ENCODE results near the gene DACT1.
"Not testable (repeated sequence)": the region's sequence is repeated elsewhere in the genome, so short reads cannot be mapped to it uniquely, and the experiment has no call there.

Gene DACT1, protein sequence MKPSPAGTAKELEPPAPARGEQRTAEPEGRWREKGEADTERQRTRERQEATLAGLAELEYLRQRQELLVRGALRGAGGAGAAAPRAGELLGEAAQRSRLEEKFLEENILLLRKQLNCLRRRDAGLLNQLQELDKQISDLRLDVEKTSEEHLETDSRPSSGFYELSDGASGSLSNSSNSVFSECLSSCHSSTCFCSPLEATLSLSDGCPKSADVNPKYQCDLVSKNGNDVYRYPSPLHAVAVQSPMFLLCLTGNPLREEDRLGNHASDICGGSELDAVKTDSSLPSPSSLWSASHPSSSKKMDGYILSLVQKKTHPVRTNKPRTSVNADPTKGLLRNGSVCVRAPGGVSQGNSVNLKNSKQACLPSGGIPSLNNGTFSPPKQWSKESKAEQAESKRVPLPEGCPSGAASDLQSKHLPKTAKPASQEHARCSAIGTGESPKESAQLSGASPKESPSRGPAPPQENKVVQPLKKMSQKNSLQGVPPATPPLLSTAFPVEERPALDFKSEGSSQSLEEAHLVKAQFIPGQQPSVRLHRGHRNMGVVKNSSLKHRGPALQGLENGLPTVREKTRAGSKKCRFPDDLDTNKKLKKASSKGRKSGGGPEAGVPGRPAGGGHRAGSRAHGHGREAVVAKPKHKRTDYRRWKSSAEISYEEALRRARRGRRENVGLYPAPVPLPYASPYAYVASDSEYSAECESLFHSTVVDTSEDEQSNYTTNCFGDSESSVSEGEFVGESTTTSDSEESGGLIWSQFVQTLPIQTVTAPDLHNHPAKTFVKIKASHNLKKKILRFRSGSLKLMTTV

DNA sequence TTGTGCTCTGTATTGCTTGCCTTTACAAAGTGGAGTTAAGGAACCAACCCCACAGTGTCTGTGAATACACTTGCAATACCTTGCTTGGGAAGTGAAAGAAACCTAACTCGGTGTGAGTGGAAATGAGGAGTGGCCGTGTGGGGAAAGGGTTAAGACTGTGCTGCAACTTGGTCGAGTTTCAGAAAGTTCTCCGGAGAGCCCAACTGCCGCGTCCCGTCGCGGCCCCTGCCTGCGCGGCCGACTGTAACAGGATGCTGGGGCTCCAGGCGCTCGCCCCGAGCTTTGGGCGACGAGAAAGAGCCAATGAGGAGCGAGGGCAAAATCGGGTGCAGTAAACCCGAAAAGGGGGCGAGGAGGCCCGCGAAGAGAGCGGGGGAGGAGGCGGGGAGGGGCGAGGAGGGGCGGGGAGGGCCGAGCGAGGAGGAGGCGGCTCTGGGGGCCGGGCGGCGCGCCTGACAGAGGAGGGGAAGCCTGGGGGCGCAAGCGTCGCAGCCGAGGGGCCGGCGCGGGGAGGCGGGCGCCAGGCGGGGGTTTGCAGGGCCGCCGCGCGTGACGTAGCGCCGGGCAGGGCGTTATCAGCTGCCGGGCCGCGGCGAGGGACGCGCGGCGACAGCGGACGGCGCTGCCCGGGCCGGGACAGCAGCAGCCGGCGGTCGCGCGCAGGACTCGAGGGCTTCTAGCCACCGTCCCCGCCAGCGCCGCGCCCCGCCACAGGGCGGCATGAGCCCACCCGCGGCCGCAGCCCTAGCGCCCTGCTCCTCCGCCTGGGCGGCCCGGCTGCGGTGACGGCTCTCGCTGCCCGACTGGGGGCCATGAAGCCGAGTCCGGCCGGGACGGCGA lies at the start of gene DACT1:
Gene DACT1 (plus strand): TSS at position 572 of the 840 bp plus-strand sequence. CDS start 241 bp downstream, at position 813.
- DNase-seq, result peak; percentile 32 to 73 (median 50)

DNA sequence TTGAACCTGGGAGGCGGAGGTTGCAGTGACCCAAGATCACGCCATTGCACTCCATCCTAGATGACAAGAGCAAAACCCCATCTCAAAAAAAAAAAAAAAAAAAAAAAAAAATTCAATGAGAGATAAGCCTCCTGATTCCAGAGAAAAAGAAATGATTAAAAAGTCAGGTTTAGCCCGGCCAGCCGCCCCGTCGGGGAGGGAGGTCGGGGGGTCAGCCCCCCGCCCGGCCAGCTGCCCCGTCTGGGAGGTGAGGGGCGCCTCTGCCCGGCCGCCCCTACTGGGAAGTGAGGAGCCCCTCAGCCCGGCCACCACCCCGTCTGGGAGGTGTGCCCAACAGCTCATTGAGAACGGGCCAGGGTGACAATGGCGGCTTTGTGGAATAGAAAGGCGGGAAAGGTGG lies 49.4 kb upstream of the DACT1 start:
- not testable (repeated sequence) for DNase-seq

DNA sequence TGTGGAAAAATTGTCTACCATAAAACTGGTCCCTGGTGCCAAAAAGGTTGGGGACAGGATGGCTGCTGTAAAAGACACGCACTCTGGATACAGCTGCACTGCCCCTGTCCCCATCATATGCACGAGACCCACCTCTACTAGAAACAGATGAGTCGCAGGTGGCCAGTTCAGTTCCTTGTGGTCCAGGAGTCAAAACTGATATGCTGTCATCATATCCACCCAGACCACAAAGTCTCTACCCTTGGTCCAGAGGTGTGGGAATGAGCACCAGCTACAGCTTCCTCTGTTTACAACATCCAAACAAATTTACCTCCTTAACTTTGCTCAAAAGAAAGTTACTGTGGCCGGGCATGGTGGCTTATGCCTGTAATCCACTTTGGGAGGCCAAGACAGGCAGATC lies 43.8 kb upstream of the DACT1 start:
- no peak for DNase-seq

DNA sequence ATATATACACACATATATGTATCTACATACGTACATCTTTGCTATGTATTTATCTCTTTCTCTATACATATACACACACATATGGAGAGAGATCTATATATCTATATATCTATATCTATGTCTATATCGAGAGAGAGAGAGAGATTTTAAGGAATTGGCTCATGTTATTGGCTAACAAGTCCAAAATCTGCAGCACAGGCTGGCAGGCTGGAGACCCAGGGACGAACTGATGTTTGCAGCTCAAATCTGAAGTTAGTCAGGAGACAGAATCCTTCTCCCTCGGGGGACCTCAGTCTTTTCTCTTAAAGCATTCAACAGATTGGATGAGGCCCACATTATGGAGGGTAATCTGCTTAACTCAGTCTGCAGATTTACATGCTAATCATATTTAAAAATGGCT lies 40.7 kb upstream of the DACT1 start:
- DNase-seq, result no peak

DNA sequence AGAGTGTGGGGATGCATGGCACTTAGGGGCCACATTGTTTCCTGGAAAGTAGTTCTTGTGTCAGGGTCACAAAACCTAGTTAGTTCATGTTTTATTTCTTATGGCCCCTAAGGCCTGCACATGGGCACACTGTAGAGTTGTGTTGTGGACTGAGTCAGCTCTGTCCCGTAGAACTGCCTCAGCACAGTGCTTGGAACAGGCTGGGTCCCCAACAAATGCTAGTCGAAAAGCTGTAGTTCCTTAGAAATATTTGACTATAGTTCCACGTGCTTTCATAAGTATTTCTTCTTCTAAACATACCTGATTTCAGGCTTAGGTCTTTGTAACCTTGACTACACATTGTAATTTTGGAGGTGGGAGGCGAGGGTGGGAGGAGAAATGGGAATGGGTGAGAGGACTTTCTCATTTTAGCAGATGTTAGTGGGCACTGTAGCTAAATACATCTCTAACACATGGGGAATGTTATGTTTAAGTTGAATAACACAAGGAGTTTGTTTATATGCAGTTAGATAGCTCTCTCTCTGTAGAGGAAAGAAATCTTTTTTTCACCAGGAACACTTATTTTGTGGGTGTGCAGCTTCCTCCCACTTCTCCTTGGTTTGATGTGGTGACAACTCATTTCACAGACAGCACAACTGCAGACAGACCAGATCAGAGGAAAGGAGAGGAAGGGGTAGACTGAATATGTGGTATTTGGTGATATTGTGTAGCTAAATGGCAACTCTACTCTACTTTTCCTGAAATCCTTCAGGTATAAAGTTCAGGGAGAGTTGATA lies 39.5 kb upstream of the DACT1 start:
- no peak for DNase-seq

DNA sequence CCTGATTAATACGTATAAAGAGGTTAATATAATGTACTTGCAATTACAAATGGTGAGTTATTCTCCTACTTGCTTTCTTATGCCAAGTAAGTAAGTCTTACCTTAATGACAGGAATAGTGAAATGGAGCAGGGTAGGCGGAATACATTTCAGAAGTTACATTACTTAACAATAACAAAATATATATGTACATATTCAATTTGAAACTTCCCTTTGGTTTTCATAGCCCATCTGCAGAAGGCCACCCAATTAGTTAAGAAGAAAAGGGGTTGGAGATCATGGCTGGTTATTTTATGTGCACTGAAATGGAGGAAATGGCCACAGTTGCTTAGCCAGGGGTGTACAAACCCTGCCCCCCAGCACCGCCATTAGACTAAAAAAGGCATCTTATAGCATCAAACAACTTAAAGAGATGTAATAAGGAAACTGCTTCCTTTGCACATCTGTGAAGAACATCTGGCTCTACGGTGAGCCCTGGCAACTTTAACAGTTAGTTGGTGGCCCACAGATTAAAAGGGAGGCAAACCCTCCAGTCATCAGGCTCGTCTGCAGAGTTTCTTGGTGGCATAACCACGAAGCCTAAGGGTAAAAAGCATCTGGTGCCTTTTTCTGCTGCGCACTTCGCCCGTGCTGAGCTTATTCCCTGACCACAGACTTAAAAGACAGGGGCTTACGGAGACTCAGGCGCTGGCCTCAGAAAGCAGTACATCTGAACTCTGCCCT lies 38.8 kb upstream of the DACT1 start:
- DNase-seq, result no peak

DNA sequence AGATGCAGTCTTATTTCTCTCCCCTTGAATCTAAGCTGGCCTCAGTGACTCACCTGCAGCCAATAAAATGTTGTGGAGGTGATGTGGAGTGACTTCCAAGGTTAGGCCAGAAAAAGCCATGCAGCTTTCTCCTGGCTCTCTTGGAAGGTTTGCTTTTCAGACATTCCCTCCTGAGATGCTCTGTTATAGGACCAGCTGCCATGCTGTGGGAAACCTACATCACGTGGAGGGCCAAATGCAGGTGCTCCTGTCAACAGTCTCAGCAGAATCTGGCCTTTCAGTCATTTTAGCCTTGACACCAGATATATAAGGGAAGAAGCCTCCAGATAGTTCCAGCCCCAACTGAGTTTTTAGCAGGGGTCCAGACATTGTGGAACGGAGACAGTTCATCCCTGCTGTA lies 38.1 kb upstream of the DACT1 start:
- DNase-seq, result no peak

DNA sequence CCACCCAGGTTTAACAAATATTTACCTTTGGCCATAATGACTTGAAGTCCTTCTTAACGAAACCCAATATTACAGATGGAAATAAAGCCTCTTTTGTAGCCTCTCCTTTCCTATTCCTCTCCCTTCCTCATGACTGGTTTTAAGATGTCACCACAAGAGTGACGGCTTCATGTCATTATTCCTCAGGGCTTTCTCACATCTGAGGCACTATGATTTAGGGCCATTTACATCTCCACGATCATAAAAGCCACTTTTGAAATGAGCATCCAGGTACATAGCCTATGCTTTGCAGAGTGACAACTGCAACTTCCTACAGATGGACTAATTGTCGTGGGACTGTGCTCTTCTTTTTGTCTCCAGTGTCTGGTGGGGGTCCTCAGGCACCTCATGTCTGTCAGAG lies 32.3 kb upstream of the DACT1 start:
- no peak for DNase-seq

DNA sequence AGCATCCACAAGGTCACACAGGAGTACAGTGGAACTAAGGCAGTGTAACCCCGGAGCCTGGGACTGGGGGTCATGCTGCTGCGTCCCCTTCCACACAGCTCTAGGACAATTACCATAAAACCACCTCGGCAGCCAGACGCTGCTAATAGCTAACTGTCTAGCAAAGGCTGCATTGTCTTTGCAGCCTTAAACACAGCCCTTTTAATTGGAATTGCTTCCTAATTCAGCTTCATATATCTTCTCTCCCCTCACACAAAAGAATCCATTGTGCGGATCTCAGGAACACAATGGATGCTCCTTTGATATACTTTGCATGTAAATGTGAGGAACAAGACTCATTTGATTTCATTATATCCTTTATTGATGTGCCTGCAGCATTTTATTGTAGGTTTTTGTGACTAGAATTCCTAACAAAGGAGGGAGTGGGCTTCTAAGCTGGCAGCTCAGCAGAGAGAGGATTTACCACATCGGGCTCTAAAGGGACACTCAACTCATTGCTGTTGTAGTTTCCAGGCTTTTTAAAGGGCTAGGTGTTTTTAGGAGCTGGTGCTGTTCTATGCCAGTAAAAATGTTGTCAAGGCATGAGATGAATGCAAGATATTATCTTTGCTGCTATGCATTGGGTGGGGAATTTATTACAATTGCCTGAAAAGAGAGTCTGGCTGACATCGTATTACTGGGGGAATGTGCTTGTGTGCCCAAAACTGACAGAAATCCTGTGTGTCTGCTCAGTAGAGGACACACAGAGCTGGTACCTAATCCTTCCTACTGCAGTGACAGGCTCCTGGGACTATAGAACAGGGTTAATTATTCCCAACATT lies 30.4 kb upstream of the DACT1 start:
- DNase-seq, result no peak

DNA sequence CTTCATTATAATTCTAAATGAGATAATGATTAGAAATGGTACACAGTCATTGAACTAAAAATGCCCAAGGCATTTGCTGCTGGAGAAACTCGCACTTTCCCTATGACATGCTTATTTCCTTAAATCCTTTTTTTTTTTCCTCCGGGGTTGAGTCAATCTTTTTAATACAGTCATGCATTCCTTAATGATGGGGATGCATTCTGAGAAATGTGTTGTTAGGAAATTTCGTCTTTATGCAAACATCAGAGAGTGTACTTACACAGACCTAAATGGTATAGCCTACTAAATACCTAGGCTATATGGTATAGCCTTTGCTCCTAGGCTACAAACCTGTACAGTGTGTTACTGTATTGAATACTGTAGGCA lies 29.8 kb upstream of the DACT1 start:
- DNase-seq, result no peak

DNA sequence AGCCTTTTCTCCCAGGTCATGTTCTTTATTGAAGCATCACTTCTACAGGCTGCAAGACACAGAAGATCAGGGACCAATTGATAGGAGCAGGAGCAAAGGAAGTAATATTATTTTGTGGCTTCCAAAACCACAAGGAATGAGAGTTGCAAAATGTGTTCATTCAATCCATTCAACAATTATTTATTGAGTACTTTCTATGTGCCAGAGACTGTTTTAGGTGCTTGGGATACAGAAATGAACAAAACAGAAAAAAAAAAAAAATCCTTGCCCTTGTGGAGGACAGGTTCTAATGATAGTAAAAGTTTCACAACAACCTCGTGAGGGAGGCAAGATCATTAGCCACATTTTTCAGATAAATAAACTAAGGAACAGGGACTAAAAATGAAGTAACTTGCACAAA lies 20.1 kb upstream of the DACT1 start:
- DNase-seq, result no peak

DNA sequence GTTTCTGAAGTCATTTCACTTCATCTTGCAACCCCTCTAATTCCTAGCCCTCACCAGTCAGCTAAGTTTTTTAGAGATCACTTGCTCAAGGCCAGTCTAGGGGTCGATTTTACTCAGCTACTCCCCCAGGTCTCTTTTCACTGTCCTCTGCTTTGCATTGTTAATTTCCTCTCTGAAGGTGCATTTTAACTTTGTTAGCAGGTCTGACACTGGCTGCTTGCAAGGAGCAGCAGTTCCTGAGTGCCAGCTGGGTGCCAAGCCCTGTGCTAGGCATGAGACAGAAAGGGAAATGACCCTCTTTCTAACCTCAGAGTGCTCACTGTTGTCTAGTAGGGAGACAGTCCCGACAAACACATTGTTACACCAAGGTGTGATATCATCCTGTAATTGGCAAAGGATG lies 17.8 kb upstream of the DACT1 start:
- DNase-seq, result no peak

DNA sequence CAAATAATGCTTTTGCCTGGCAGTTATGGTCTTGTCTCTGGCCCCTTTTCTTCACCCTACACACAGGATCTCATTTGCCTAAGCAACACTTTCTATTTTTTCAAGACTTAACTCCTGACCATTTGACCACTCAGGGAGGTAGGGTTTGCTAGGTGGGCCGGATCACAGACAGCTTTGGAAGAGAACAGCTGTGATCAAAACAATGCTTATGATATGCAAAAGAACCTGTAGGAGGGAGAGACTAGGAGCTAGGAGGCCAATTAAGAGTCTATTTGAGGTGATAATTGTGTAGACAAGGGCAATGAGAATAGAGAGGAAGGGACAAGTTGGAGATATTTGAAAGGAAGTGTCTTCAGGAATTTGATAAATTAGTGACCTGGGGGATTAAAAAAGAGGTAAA lies 12.3 kb upstream of the DACT1 start:
- no peak for DNase-seq

DNA sequence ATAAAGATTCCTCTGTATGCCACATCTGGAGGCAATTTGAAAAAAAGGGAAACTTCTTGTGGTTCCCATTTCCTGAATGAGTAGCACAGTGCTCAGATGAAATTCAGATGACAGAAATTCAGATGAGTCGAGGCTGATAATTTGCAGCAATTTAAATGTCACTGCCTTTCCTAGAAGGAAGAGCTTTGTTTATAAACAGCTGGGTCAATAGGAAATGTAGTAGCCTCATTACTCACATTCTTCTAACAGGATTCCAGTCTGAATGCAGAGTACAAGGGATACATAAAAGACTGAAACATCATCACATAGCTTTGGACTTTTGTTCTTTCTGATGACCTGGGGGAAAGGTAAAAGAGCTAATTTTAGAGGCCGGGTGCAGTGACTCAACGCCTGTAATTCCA lies 11.3 kb upstream of the DACT1 start:
- DNase-seq, result peak; percentile 28 to 64 (median 61)

DNA sequence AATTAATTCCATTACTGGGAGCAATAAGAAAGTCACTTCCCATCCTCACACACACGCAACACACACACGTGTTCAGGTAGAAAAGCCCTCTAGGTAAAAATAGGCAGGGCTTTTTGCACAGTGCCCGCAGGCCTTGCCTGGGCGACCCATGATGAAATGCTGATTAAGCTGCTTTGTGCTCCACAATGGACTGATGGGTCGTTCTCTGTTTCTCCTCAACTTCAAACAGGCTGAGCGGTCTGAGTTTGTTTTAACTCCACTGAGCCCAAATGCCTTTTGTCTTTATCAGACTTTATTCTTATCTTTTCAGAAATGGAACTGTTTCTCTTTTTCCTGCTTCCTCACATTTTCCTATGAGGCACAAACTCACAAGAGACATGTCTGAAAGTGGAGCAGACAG lies 9.4 kb upstream of the DACT1 start:
- no peak for DNase-seq

DNA sequence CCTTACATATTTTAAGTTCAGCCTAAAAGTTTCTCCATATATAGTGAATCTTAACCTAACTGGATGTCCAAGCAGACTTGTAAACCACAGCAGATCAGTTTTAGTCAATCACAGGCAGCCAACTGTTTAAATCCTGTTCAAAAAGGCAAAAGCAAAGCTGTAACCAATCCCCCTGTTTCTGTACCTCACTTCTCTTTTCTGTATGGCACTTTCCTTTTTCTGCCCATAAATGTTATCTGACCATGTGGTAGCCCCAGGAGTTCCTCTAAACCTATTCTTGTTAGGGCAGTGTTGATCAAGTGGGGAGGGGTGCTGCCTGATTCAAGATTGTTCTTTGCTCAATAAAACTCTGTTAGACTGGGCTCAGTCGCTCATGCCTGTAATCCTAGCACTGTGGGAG lies 8.5 kb upstream of the DACT1 start:
- no peak for DNase-seq

DNA sequence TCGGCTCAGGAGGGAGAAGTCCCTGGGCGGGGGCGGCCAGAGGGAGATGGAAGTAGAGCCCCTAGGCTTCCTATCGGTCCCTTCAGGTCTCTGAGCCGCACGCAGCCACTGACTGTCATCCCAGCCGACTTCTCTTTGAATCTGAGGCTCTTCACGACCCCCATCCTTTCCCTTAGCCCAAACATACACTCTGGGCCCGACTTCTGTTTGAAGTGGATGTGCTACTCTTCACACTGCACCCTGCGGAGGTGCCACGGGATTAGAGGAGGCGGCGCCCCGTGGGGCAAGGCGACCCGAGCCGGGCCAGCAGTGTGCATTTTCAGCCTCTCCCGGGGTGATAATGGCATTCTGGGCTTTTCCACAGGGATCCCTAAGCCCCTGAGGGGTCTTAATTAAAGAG lies 6.0 kb upstream of the DACT1 start:
- DNase-seq, result no peak

DNA sequence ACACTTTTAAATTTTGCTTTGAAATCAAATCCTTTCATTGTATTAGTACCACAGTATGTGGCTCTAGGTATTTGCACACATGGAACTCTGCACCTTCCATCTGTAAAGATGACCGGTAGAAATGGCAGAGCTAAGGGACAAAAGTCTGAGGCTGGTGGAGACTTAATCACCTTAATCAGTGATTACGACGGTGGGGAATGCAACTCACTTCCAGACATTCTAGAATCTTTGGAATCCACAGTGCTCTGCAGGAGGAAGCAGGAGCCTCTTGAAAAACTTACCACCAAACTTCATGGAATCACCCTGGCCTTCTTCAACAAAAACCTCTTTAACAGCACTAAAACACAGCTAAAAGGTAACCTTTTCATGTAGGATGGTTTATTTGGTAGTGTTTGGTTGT lies 3.9 kb upstream of the DACT1 start:
- no peak for DNase-seq

DNA sequence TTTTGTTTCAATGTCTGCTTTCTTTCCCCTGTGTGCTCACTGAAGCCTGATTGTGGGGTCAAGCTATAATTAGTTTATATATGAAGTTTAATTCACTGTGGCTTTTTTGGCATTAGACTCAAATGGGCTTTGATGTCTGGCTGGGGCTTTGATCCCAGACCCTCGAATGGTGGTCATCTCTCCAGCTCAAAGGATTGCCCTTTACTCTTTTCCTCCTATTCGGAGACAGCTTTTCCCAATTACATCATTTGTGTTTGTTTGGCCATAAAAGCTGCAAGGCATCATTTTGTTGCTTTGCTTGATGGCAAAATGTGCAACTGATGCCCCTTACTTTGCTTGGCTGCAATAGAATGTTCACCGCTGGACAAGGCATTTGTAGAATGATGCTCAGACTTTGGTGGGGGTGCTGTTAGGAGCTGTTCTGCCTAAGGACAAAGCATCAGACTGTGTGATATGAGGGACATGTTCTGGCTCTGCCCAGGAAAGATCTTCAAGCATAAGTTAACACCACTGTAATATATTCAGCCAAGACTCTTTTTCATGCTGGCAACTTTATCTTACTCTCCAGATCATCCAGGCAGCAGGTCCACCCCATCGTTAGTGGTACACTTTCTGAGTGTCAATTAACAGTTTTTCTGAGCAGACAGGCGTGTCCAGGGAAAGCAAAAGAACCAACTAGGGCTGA lies 3.2 kb upstream of the DACT1 start:
- no peak for DNase-seq

DNA sequence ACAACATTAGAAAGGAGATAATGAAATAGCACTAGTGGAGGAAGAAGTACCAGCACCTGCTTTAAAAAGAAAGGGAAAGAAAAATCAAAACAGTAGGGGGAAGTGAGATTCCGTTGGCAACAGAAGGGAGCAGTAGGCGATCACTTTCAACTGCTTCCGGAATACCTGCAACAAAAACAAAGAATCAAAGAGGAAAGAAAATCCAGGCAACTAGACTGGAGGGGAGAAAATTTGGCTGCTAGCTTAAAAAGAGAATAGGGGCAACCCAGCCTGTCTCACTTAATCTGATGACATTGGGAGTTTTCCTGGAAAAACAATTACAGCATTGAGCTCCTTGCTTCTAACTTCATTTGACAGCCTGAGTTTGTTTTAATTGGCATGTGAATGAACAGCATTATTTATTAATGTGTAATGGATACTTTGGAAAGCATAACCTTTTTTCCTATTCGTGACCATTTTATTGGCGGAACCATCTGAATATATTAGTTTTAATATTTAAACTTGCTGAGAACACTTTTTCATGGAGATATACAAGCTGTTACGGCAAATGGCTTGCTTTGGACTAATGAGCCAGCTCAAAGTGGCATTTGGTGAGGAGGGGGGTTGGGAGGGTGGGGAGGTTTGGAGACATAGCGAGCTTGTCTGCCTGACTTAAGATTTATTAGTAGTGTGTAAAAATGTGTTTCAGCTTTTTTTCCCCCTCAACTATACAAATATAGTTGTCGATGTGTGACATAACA lies 2.5 kb upstream of the DACT1 start:
- no peak for DNase-seq

All from suppressor macrophage treated with lipopolysaccharide for 1 hour (primary cell).